ENCODE data around the gene SHISAL2A. TPM values are rescaled to one million over a fixed set of nuclear protein-coding genes. Genes with fewer than 3 reads are reported as not detected.

Gene SHISAL2A
- total RNA-seq, 4 donors from 2014 or later, result not detected

GRCh38 chr1:52640697-52641096, 7.7 kb downstream of the SHISAL2A start:
- no peak for DNase-seq (ENCODE audit: low spot score)
- no peak for ATAC-seq (ENCODE audit: low FRiP score)
- TF ChIP-seq CTCF (IDR thresholded peaks at IDR 0.05), result no peak

GRCh38 chr1:52641307-52641706, 8.3 kb downstream of the SHISAL2A start:
- DNase-seq (ENCODE audit: low spot score) (no peak), ATAC-seq (ENCODE audit: low FRiP score) (no peak)
- TF ChIP-seq CTCF (IDR thresholded peaks at IDR 0.05), result no peak

GRCh38 chr1:52645261-52645660, 12.3 kb downstream of the SHISAL2A start:
- ATAC-seq (ENCODE audit: low FRiP score) (no peak), DNase-seq (ENCODE audit: low spot score) (no peak)
- TF ChIP-seq CTCF (IDR thresholded peaks at IDR 0.05), result no peak

GRCh38 chr1:52651904-52652303, 18.9 kb downstream of the SHISAL2A start:
- DNase-seq (ENCODE audit: low spot score), result no peak
- no peak for TF ChIP-seq CTCF (IDR thresholded peaks at IDR 0.05)
- no peak for ATAC-seq (ENCODE audit: low FRiP score)

GRCh38 chr1:52653207-52653849, 20.4 kb downstream of the SHISAL2A start:
- TF ChIP-seq CTCF (IDR thresholded peaks at IDR 0.05), result no peak
- DNase-seq (ENCODE audit: low spot score) (no peak), ATAC-seq (ENCODE audit: low FRiP score) (no peak)

- ATAC-seq (ENCODE audit: low FRiP score), result no peak
- no peak for DNase-seq (ENCODE audit: low spot score)
- TF ChIP-seq CTCF (IDR thresholded peaks at IDR 0.05), result no peak
These were observed 21.1 kb downstream of the SHISAL2A start for GRCh38 chr1:52654063-52654462.

GRCh38 chr1:52657702-52658101, 24.7 kb downstream of the SHISAL2A start:
- DNase-seq (ENCODE audit: low spot score) (no peak), ATAC-seq (ENCODE audit: low FRiP score) (no peak)
- TF ChIP-seq CTCF (IDR thresholded peaks at IDR 0.05), result no peak

All from omental fat pad (tissue), 4 donors.